ENCODE measurements around the gene PCDH9.

Gene PCDH9

GRCh38 chr13:66475061-66475460 is 755.1 kb downstream of the PCDH9 start:
- H3K4me3 ChIP-seq (ENCODE audit: low read depth, low read length) = no peak overlapping the region
- TF ChIP-seq POLR2A (IDR thresholded peaks at IDR 0.05; ENCODE audit: extremely low read depth, insufficient read length) (no peak), MAX (IDR thresholded peaks at IDR 0.05; ENCODE audit: low read depth, low read length) (no peak), CTCF (IDR thresholded peaks at IDR 0.05; ENCODE audit: low read depth, low read length) (no peak)
- no peak for DNase-seq (ENCODE audit: low read depth)

GRCh38 chr13:66469745-66470144 is 760.4 kb downstream of the PCDH9 start:
- TF ChIP-seq MYC (IDR thresholded peaks at IDR 0.05; ENCODE audit: low read depth, low read length) (no peak), CTCF (IDR thresholded peaks at IDR 0.05; ENCODE audit: low read depth, low read length) (no peak), MAX (IDR thresholded peaks at IDR 0.05; ENCODE audit: low read depth, low read length) (no peak), POLR2A (IDR thresholded peaks at IDR 0.05; ENCODE audit: extremely low read depth, insufficient read length) (no peak)
- no peak for DNase-seq (ENCODE audit: low read depth)
- H3K4me3 ChIP-seq (ENCODE audit: low read depth, low read length) = no peak overlapping the region

GRCh38 chr13:66468656-66469055 is 761.5 kb downstream of the PCDH9 start:
- no peak for TF ChIP-seq CTCF (IDR thresholded peaks at IDR 0.05; ENCODE audit: low read depth, low read length)
- TF ChIP-seq MYC (IDR thresholded peaks at IDR 0.05; ENCODE audit: low read depth, low read length) = no peak
- TF ChIP-seq MAX (IDR thresholded peaks at IDR 0.05; ENCODE audit: low read depth, low read length) = no peak
- TF ChIP-seq POLR2A (IDR thresholded peaks at IDR 0.05; ENCODE audit: extremely low read depth, insufficient read length) = no peak
- H3K4me3 ChIP-seq (ENCODE audit: low read depth, low read length) = no peak overlapping the region
- no peak for DNase-seq (ENCODE audit: low read depth)

GRCh38 chr13:66462187-66462586 is 767.9 kb downstream of the PCDH9 start:
- no peak for DNase-seq (ENCODE audit: low read depth)
- no peak overlapping the region for H3K4me3 ChIP-seq (ENCODE audit: low read depth, low read length)
- TF ChIP-seq CTCF (IDR thresholded peaks at IDR 0.05; ENCODE audit: low read depth, low read length) (no peak), POLR2A (IDR thresholded peaks at IDR 0.05; ENCODE audit: extremely low read depth, insufficient read length) (no peak), MAX (IDR thresholded peaks at IDR 0.05; ENCODE audit: low read depth, low read length) (no peak), MYC (IDR thresholded peaks at IDR 0.05; ENCODE audit: low read depth, low read length) (no peak)

- TF ChIP-seq CTCF (IDR thresholded peaks at IDR 0.05; ENCODE audit: low read depth, low read length) = no peak
- no peak for TF ChIP-seq POLR2A (IDR thresholded peaks at IDR 0.05; ENCODE audit: extremely low read depth, insufficient read length)
- TF ChIP-seq MYC (IDR thresholded peaks at IDR 0.05; ENCODE audit: low read depth, low read length) = no peak
- TF ChIP-seq MAX (IDR thresholded peaks at IDR 0.05; ENCODE audit: low read depth, low read length) = no peak
- no peak for DNase-seq (ENCODE audit: low read depth)
- H3K4me3 ChIP-seq (ENCODE audit: low read depth, low read length) = no peak overlapping the region
Measured at GRCh38 chr13:66461021-66461420, 769.1 kb downstream of the PCDH9 start.

GRCh38 chr13:66459634-66460033 is 770.5 kb downstream of the PCDH9 start:
- no peak overlapping the region for H3K4me3 ChIP-seq (ENCODE audit: low read depth, low read length)

More at GRCh38 chr13:66459634-66460033, 770.5 kb downstream of the PCDH9 start:
- no peak for DNase-seq (ENCODE audit: low read depth)
- no peak for TF ChIP-seq MYC (IDR thresholded peaks at IDR 0.05; ENCODE audit: low read depth, low read length)
- no peak for TF ChIP-seq MAX (IDR thresholded peaks at IDR 0.05; ENCODE audit: low read depth, low read length)
- TF ChIP-seq POLR2A (IDR thresholded peaks at IDR 0.05; ENCODE audit: extremely low read depth, insufficient read length) = no peak
- no peak for TF ChIP-seq CTCF (IDR thresholded peaks at IDR 0.05; ENCODE audit: low read depth, low read length)
